ENCODE results near the gene MTG1. TPM values are rescaled to one million over a fixed set of nuclear protein-coding genes. Genes with fewer than 3 reads are reported as not detected.

Gene MTG1
- total RNA-seq, 1 donor from 2014 or later, result 21.9 TPM

DNA sequence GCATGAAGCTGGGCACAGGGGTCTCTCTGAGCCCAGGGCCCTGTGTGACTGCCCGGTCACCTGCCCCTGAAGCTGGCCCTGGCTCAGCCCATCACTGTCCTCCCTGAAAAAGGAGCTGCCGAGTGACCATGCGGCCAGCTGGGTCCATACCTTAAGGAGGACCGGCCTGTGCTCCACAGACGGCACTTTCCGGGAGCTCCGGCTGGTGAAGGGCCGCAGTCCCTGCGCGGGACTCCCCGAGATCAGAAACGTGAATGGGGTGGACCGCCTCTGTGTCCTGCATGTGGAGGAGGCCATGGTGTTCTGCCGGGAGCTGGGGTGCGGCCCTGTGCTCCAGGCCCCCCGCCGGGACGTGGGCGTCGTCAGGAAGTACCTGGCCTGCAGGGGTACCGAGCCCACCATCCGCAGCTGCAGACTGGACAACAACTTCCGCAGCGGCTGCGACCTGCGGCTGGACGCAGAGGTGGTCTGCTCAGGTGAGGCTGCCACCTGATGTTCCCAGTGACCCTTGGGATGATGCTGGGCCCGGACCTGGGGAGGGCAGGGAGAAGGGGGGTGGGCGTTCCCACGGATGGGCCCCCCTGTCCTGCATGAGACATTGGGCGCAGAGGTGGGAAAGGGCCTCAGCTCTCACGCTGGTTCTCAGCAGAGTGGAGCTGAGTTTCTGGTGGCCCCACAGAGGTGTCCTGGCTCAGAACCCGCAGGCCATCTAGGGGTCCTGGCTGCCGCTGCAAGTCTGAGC, 63.3 kb downstream of the MTG1 start:
- Histone ChIP-seq H3K4me3 (ENCODE audit: low read length in 3 of 3) (no peak overlapping the region), H3K27ac (ENCODE audit: low read depth, low read length) (no peak overlapping the region), H3K36me3 (ENCODE audit: control insufficient read depth in 3 of 3, insufficient read depth in 3 of 3, low read length in 3 of 3) (peaks cover 0 to 3% (median 2%) of the 10 kb centered on the region in 3 donors), H3K4me1 (ENCODE audit: control insufficient read depth in 3 of 3, insufficient read depth in 3 of 3, low read length in 3 of 3) (no peaks in the 10 kb centered on the region), H3K9ac (ENCODE audit: low read depth in 1 of 3, low read length in 3 of 3) (no peak overlapping the region), H3K9me3 (ENCODE audit: control insufficient read depth in 3 of 3, low read length in 3 of 3) (no peaks in the 10 kb centered on the region), H3K27me3 (ENCODE audit: control insufficient read depth in 3 of 3, insufficient read depth in 3 of 3, low read length in 3 of 3) (no peaks in the 10 kb centered on the region)

DNA sequence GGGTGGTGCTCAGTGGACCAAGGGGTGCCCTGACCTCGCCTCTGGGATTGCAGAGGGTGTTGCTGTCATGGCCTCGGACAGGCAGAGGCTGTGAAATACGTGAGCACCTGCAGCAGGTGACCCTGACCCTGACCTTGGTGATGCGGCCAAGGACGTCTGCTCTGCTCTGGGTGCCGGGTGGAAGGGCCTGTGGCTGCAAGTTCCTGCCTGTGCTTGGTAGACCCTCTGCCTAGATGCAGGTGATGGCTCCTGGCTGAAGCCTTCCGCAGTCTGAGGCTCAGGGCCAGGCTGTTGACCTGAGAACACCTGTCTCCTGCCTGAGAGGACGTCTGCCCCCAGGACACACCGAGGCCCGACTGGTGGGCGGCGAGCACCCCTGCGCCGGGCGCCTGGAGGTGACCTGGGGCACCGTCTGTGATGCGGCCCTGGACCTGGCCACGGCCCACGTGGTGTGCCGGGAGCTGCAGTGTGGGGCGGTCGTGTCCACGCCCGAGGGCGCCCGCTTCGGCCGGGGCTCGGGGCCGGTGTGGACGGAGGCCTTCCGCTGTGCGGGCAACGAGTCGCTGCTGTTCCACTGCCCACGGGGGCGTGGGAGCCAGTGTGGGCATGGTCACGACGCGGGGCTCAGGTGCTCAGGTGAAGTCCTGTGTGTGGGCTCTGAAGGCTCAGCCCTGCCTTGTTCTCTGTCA, 64.2 kb downstream of the MTG1 start:
- Histone ChIP-seq H3K27me3 (ENCODE audit: control insufficient read depth in 3 of 3, insufficient read depth in 3 of 3, low read length in 3 of 3) (no peaks in the 10 kb centered on the region), H3K9ac (ENCODE audit: low read depth in 1 of 3, low read length in 3 of 3) (no peak overlapping the region), H3K4me3 (ENCODE audit: low read length in 3 of 3) (no peak overlapping the region), H3K27ac (ENCODE audit: low read depth, low read length) (no peak overlapping the region), H3K9me3 (ENCODE audit: control insufficient read depth in 3 of 3, low read length in 3 of 3) (no peaks in the 10 kb centered on the region), H3K4me1 (ENCODE audit: control insufficient read depth in 3 of 3, insufficient read depth in 3 of 3, low read length in 3 of 3) (no peaks in the 10 kb centered on the region), H3K36me3 (ENCODE audit: control insufficient read depth in 3 of 3, insufficient read depth in 3 of 3, low read length in 3 of 3) (peaks cover 0 to 3% (median 2%) of the 10 kb centered on the region in 3 donors)

DNA sequence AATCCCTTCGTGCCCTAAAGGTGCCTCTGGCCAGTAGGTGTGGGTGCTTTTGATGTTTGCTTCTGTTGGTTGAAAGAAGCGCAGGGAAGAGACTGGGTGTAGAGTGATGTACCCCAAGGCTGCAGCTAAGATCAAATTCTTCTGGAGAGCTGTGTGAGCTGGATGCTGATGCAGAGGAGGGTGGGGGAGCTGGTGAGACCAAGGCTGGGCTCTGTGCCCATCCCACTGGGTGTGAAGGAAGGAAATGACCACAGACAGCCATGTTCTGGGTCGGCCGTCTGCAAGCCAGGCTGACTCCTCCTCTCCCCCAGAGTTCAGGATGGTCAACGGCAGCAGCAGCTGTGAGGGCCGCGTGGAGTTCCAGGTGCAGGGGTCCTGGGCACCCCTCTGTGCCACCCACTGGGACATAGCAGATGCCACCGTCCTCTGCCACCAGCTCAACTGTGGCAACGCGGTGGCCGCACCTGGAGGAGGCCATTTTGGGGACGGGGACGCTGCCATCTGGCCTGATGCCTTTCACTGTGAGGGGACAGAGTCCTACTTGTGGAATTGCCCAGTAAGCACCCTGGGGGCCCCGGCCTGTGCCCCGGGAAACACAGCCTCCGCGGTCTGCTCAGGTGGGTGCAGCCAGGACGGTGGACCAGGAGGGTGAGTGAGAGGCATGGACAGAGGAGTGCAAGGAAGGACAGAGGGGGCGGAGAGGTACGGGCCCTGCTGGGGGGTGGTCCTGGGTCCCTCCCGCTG, 64.9 kb downstream of the MTG1 start:
- Histone ChIP-seq H3K4me3 (ENCODE audit: low read length in 3 of 3) (no peak overlapping the region), H3K9ac (ENCODE audit: low read depth in 1 of 3, low read length in 3 of 3) (no peak overlapping the region), H3K4me1 (ENCODE audit: control insufficient read depth in 3 of 3, insufficient read depth in 3 of 3, low read length in 3 of 3) (no peaks in the 10 kb centered on the region), H3K27ac (ENCODE audit: low read depth, low read length) (no peak overlapping the region), H3K27me3 (ENCODE audit: control insufficient read depth in 3 of 3, insufficient read depth in 3 of 3, low read length in 3 of 3) (no peaks in the 10 kb centered on the region), H3K36me3 (ENCODE audit: control insufficient read depth in 3 of 3, insufficient read depth in 3 of 3, low read length in 3 of 3) (peaks cover 0 to 3% (median 2%) of the 10 kb centered on the region in 3 donors), H3K9me3 (ENCODE audit: control insufficient read depth in 3 of 3, low read length in 3 of 3) (no peaks in the 10 kb centered on the region)

DNA sequence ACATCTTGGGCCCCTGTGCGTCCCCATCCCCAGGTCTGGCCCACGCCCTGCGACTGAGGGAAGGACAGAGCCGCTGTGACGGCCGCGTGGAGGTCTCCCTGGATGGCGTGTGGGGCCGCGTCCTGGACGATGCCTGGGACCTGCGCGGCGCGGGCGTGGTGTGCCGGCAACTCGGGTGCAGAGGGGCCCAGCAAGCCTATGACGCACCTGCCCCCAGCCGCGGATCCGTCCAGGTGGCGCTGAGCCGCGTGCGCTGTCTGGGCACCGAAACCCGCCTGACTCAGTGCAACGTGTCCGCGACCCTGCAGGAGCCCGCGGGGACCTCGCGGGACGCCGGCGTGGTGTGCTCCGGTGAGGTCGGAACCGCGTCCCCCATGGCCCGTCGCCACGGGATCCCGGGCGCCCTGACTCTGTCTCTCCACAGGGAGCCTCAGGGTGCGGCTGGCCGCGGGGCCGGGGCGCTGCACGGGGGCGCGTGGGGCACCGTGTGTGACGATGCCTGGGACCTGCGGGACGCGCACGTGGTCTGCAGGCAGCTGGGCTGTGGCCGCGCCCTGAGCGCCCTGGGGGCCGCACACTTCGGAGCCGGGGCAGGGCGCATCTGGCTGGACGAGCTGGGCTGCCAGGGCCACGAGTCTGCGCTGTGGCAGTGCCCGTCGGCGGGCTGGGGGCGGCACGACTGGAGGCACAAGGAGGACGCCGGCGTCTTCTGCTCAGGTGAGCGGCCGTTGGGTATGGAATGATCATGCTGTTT, 65.7 kb downstream of the MTG1 start:
- no peaks in the 10 kb centered on the region for H3K4me1 ChIP-seq (ENCODE audit: control insufficient read depth in 3 of 3, insufficient read depth in 3 of 3, low read length in 3 of 3)
- H3K27ac ChIP-seq (ENCODE audit: low read depth, low read length), result no peak overlapping the region
- no peak overlapping the region for H3K9ac ChIP-seq (ENCODE audit: low read depth in 1 of 3, low read length in 3 of 3)
- peaks cover 0 to 3% (median 2%) of the 10 kb centered on the region in 3 donors for H3K36me3 ChIP-seq (ENCODE audit: control insufficient read depth in 3 of 3, insufficient read depth in 3 of 3, low read length in 3 of 3)
- no peaks in the 10 kb centered on the region for H3K9me3 ChIP-seq (ENCODE audit: control insufficient read depth in 3 of 3, low read length in 3 of 3)
- H3K4me3 ChIP-seq (ENCODE audit: low read length in 3 of 3), result no peak overlapping the region
- H3K27me3 ChIP-seq (ENCODE audit: control insufficient read depth in 3 of 3, insufficient read depth in 3 of 3, low read length in 3 of 3), result peaks cover 0 to 2% (median 0%) of the 10 kb centered on the region in 3 donors

DNA sequence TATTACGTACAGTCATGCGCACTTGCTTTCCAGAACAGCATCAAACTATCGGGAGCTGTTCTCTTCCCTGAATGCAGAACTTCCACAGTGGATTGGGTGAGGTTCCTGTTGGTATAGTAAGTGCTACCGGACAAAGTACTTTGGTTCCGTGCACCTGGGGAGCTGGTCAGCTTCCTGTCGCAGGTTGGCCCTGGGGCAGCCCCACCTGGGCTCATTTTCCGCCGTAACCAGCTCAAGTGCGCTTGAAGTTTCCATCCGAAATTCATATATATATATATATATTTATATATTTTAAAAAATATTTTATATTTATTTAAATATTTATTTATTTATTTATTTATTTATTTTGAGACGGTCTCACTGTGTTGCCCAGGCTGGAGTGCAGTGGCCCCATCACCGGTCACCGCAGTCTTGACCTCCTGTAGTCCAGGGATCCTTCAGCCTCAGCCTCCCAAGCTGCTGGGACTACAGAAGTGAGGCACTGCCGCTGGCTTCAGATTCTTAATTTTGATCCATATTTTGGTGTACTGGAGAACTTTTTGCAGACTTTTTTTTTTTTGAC, 66.3 kb downstream of the MTG1 start:
- H3K9me3 ChIP-seq (ENCODE audit: control insufficient read depth in 3 of 3, low read length in 3 of 3), result no peaks in the 10 kb centered on the region
- H3K9ac ChIP-seq (ENCODE audit: low read depth in 1 of 3, low read length in 3 of 3), result no peak overlapping the region
- H3K4me3 ChIP-seq (ENCODE audit: low read length in 3 of 3), result no peak overlapping the region
- peaks cover 0 to 3% (median 2%) of the 10 kb centered on the region in 3 donors for H3K36me3 ChIP-seq (ENCODE audit: control insufficient read depth in 3 of 3, insufficient read depth in 3 of 3, low read length in 3 of 3)
- H3K27me3 ChIP-seq (ENCODE audit: control insufficient read depth in 3 of 3, insufficient read depth in 3 of 3, low read length in 3 of 3), result peaks cover 0 to 5% (median 0%) of the 10 kb centered on the region in 3 donors
- H3K27ac ChIP-seq (ENCODE audit: low read depth, low read length), result no peak overlapping the region
- no peaks in the 10 kb centered on the region for H3K4me1 ChIP-seq (ENCODE audit: control insufficient read depth in 3 of 3, insufficient read depth in 3 of 3, low read length in 3 of 3)

DNA sequence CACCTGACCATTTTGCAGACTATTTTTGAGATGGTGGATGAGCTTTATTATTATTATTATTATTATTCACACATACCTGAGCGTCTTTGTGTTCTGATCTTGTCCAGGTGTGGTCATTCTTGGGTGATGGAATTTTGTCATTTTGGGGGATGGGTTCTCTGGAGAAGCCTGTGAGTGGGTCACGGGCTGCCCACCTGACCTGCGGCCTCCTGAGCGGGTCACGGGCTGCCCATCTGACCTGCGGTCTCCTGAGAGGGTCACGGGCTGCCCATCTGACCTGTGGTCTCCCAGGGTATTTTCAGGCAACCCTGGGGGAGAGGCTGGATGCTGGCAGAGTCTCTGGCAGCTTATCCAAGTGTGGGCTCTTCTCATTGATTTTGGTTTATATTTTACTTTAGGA, 67.1 kb downstream of the MTG1 start:
- Histone ChIP-seq H3K4me3 (ENCODE audit: low read length in 3 of 3) (no peak overlapping the region), H3K36me3 (ENCODE audit: control insufficient read depth in 3 of 3, insufficient read depth in 3 of 3, low read length in 3 of 3) (peaks cover 0 to 3% (median 2%) of the 10 kb centered on the region in 3 donors), H3K9me3 (ENCODE audit: control insufficient read depth in 3 of 3, low read length in 3 of 3) (no peaks in the 10 kb centered on the region)

DNA sequence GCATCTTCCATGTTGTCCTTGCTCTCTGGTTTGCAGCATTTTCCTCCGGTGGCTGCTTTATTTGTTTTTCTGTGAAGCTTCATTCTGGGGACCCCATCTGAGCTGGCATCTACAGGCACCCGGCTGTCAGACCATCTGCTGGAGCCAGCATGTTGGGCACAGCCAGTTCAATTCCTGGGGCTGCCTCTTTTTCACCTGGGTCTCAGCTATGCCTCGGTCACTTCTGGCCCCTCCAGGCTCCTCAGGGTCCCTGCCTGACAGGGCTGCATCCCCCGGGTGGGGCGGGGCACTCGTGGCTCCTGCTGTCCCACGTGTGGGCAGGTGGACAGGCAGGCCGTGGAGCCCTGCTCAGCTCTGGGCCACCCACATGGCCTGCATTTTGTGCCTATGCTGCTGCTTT, 67.9 kb downstream of the MTG1 start:
- H3K9me3 ChIP-seq (ENCODE audit: control insufficient read depth in 3 of 3, low read length in 3 of 3), result no peaks in the 10 kb centered on the region
- no peak overlapping the region for H3K27ac ChIP-seq (ENCODE audit: low read depth, low read length)
- H3K4me1 ChIP-seq (ENCODE audit: control insufficient read depth in 3 of 3, insufficient read depth in 3 of 3, low read length in 3 of 3), result no peaks in the 10 kb centered on the region
- H3K9ac ChIP-seq (ENCODE audit: low read depth in 1 of 3, low read length in 3 of 3), result no peak overlapping the region
- no peak overlapping the region for H3K4me3 ChIP-seq (ENCODE audit: low read length in 3 of 3)
- H3K27me3 ChIP-seq (ENCODE audit: control insufficient read depth in 3 of 3, insufficient read depth in 3 of 3, low read length in 3 of 3), result peaks cover 0 to 5% (median 0%) of the 10 kb centered on the region in 3 donors
- H3K36me3 ChIP-seq (ENCODE audit: control insufficient read depth in 3 of 3, insufficient read depth in 3 of 3, low read length in 3 of 3), result peaks cover 0 to 3% (median 2%) of the 10 kb centered on the region in 3 donors

More for the DNA sequence above, 67.1 kb downstream of the MTG1 start:
- H3K9ac ChIP-seq (ENCODE audit: low read depth in 1 of 3, low read length in 3 of 3), result no peak overlapping the region
- peaks cover 0 to 5% (median 0%) of the 10 kb centered on the region in 3 donors for H3K27me3 ChIP-seq (ENCODE audit: control insufficient read depth in 3 of 3, insufficient read depth in 3 of 3, low read length in 3 of 3)
- no peaks in the 10 kb centered on the region for H3K4me1 ChIP-seq (ENCODE audit: control insufficient read depth in 3 of 3, insufficient read depth in 3 of 3, low read length in 3 of 3)
- no peak overlapping the region for H3K27ac ChIP-seq (ENCODE audit: low read depth, low read length)

DNA sequence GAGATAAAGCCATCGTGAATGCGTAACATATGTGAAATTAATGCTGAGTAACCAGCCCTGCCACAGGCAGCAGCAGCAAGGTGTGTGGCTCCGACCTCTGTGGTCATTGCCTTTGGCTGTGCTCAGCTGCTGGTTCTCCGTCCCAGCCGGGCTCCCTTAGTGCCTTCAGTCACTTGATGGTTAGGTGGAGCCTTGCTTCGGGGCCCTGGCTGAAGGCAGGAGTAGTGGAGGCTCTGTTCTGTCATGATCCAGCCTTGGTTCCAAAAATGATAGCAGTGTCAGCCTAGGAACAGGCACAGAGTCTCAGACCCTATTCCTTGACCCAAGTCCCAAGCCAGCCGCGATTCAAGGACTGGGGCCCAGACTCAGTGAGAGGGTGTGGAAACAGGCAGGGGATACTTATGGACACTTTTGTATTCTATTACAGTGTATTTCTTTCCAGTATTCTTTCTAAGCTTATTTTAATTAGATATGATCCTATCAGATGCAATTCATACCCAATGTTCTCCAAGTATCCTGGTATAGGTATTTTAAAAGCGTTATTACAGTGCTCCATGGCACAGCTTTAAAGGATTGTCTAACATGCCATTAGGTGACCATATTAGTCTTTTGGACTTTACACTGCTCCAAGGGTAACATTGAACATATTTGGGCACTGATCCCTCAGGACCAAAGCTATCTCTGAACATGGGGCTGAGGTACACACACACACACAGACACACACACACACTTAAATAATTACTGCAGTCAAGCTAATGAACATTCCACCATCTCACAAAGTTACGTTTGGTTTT, 68.8 kb downstream of the MTG1 start:
- no peak overlapping the region for H3K27ac ChIP-seq (ENCODE audit: low read depth, low read length)
- H3K4me1 ChIP-seq (ENCODE audit: control insufficient read depth in 3 of 3, insufficient read depth in 3 of 3, low read length in 3 of 3), result no peaks in the 10 kb centered on the region
- no peaks in the 10 kb centered on the region for H3K9me3 ChIP-seq (ENCODE audit: control insufficient read depth in 3 of 3, low read length in 3 of 3)
- no peak overlapping the region for H3K4me3 ChIP-seq (ENCODE audit: low read length in 3 of 3)
- H3K36me3 ChIP-seq (ENCODE audit: control insufficient read depth in 3 of 3, insufficient read depth in 3 of 3, low read length in 3 of 3), result peaks cover 0 to 9% (median 8%) of the 10 kb centered on the region in 3 donors
- H3K9ac ChIP-seq (ENCODE audit: low read depth in 1 of 3, low read length in 3 of 3), result no peak overlapping the region
- peaks cover 0 to 5% (median 0%) of the 10 kb centered on the region in 3 donors for H3K27me3 ChIP-seq (ENCODE audit: control insufficient read depth in 3 of 3, insufficient read depth in 3 of 3, low read length in 3 of 3)
